RWPE2 (cell line): ENCODE results near the gene HDAC4.

Experiments
- ATAC-seq: fragments of 200-7000 bp; cut with Tn5 transposase; 3 replicates; pipeline ENCODE4 v1.9.1; 2021; ENCODE audit warnings: low read depth
- DNase-seq: peaks from one replicate; pipeline ENCODE4 v3.0.0-alpha.2; 2020; ENCODE audit warnings: low spot score
- H3K27ac ChIP-seq: fragments of 450-650 bp; 2 replicates; pipeline ENCODE4 v1.5.1; 2017; ENCODE audit warnings: mild to moderate bottlenecking; ENCODE audit not compliant: poor library complexity, severe bottlenecking
- H3K27me3 ChIP-seq: fragments of 250-450 bp; sonication (Bioruptor Pico); 2 replicates; pipeline ENCODE4 v1.5.1; 2021; ENCODE audit warnings: mild to moderate bottlenecking, moderate library complexity; ENCODE audit not compliant: insufficient read depth, poor library complexity, severe bottlenecking
- H3K36me3 ChIP-seq: fragments of 250-450 bp; sonication (Bioruptor Pico); 2 replicates; pipeline ENCODE4 v1.5.1; 2020; ENCODE audit warnings: low read depth, mild to moderate bottlenecking, moderate library complexity
- H3K4me1 ChIP-seq: fragments of 250-450 bp; sonication (Bioruptor Pico); 2 replicates; pipeline ENCODE4 v1.5.1; 2021; ENCODE audit warnings: mild to moderate bottlenecking, moderate library complexity; ENCODE audit not compliant: insufficient read depth, poor library complexity, severe bottlenecking
- H3K4me3 ChIP-seq: fragments of 250-450 bp; sonication (Bioruptor Pico); 2 replicates; pipeline ENCODE4 v1.5.1; 2021; ENCODE audit warnings: mild to moderate bottlenecking, moderate library complexity; ENCODE audit not compliant: severe bottlenecking
- H3K9me3 ChIP-seq: fragments of 250-450 bp; sonication (Bioruptor Pico); 2 replicates; pipeline ENCODE4 v1.5.1; 2021; ENCODE audit warnings: mild to moderate bottlenecking, moderate library complexity; ENCODE audit not compliant: severe bottlenecking
- CTCF ChIP-seq: fragments of 450-650 bp; IDR thresholded peaks from one replicate; pipeline ENCODE4 v1.5.1; 2017; ENCODE audit warnings: mild to moderate bottlenecking, moderate library complexity; ENCODE audit not compliant: poor library complexity, severe bottlenecking

HDAC4 gene

GRCh38 chr2:239103125-239104098, 297.4 kb downstream of the HDAC4 start:
- no peak overlapping the region for H3K27ac ChIP-seq
- H3K36me3 ChIP-seq, result no peaks in the 10 kb centered on the region
- ATAC-seq (no peak), DNase-seq (no peak)
- H3K4me3 ChIP-seq, result no peak overlapping the region
- peaks cover 7% of the 10 kb centered on the region for H3K4me1 ChIP-seq
- no peaks in the 10 kb centered on the region for H3K27me3 ChIP-seq
- no peak for TF ChIP-seq CTCF
- H3K9me3 ChIP-seq, result no peaks in the 10 kb centered on the region

- no peak overlapping the region for H3K4me3 ChIP-seq
- no peaks in the 10 kb centered on the region for H3K36me3 ChIP-seq
- H3K4me1 ChIP-seq, result peaks cover 15% of the 10 kb centered on the region
- H3K27me3 ChIP-seq, result no peaks in the 10 kb centered on the region
- no peak for ATAC-seq
- H3K9me3 ChIP-seq, result no peaks in the 10 kb centered on the region
- no peak overlapping the region for H3K27ac ChIP-seq
- TF ChIP-seq CTCF, result no peak
- DNase-seq, result no peak
Measured at GRCh38 chr2:239102266-239102665, 298.6 kb downstream of the HDAC4 start.

- H3K9me3 ChIP-seq, result no peaks in the 10 kb centered on the region
- no peak for ATAC-seq
- peaks cover 15% of the 10 kb centered on the region for H3K4me1 ChIP-seq
- H3K27me3 ChIP-seq, result no peaks in the 10 kb centered on the region
- no peak overlapping the region for H3K4me3 ChIP-seq
- DNase-seq, result no peak
- H3K36me3 ChIP-seq, result no peaks in the 10 kb centered on the region
- no peak for TF ChIP-seq CTCF
- H3K27ac ChIP-seq, result no peak overlapping the region
Measured at GRCh38 chr2:239101807-239102206, 299.0 kb downstream of the HDAC4 start.

- no peak for ATAC-seq
- H3K4me1 ChIP-seq, result peaks cover 15% of the 10 kb centered on the region
- DNase-seq, result no peak
- no peaks in the 10 kb centered on the region for H3K9me3 ChIP-seq
- H3K36me3 ChIP-seq, result no peaks in the 10 kb centered on the region
- H3K27ac ChIP-seq, result no peak overlapping the region
- no peak overlapping the region for H3K4me3 ChIP-seq
- no peak for TF ChIP-seq CTCF
- no peaks in the 10 kb centered on the region for H3K27me3 ChIP-seq
Measured at GRCh38 chr2:239101071-239101470, 299.7 kb downstream of the HDAC4 start.

GRCh38 chr2:239099474-239099873, 301.3 kb downstream of the HDAC4 start:
- DNase-seq, result no peak
- no peak for ATAC-seq
- no peaks in the 10 kb centered on the region for H3K27me3 ChIP-seq
- peaks cover 15% of the 10 kb centered on the region for H3K4me1 ChIP-seq
- H3K9me3 ChIP-seq, result no peaks in the 10 kb centered on the region
- no peak for TF ChIP-seq CTCF
- no peak overlapping the region for H3K4me3 ChIP-seq
- H3K36me3 ChIP-seq, result no peaks in the 10 kb centered on the region
- no peak overlapping the region for H3K27ac ChIP-seq
